Central memory CD8-positive, alpha-beta T cell (primary cell): Measurements from ENCODE around the gene PRKN.

Experiments used
- ATAC-seq: fragments of 150-1000 bp; cut with Tn5 transposase; replicated peaks from 2 replicates; pipeline ENCODE4 v1.10.0; 2022; ENCODE audit warnings: mild to moderate bottlenecking, moderate FRiP score, moderate number of reproducible peaks; ENCODE audit not compliant: poor library complexity, severe bottlenecking; ENCODE audit errors: extremely low read depth
- DNase-seq, 2 donors: peaks; one replicate each; pipeline ENCODE4 v3.0.0; 2021; ENCODE audit warnings: low spot score in 2 of 2
- H3K27ac Mint-ChIP-seq: one replicate; pipeline ENCODE4 v1.8.0; 2022; ENCODE audit warnings: low read depth, mild to moderate bottlenecking, moderate library complexity, mixed read lengths
- H3K27me3 Mint-ChIP-seq: one replicate; pipeline ENCODE4 v1.8.0; 2022; ENCODE audit warnings: mixed read lengths
- H3K36me3 Mint-ChIP-seq: one replicate; pipeline ENCODE4 v1.8.0; 2022; ENCODE audit warnings: mild to moderate bottlenecking, moderate library complexity, mixed read lengths; ENCODE audit not compliant: insufficient read depth
- H3K4me1 Mint-ChIP-seq: one replicate; pipeline ENCODE4 v1.8.0; 2022; ENCODE audit warnings: mixed read lengths
- H3K4me3 Mint-ChIP-seq: one replicate; pipeline ENCODE4 v1.8.0; 2022; ENCODE audit warnings: mild to moderate bottlenecking, moderate library complexity, mixed read lengths
- H3K9me3 Mint-ChIP-seq: one replicate; pipeline ENCODE4 v1.8.0; 2022; ENCODE audit warnings: mixed read lengths

The PRKN gene

DNA sequence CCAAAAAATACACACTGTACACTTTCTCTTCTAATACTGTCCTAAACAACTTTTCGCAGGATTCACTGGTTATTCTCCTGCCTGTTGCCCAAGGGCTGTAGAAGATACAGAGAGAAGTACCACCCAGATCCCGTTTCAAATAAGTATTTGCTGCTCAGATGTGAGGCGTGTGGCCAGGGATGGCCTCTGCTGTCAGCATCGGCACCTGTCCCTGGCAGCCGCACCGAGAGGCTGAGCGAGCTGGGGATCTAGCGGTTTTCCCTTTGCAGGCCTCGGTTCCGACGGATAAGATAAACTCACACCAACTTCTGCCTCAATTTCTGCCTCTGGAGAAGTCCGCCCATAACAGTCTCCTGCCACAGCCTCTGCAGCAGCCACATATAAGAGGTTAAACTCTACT is 768.5 kb downstream of the PRKN start:
- Mint-ChIP-seq H3K9me3 (peaks cover 5% of the 10 kb centered on the region), H3K4me3 (no peak overlapping the region), H3K27ac (no peak overlapping the region), H3K4me1 (no peaks in the 10 kb centered on the region), H3K36me3 (no peaks in the 10 kb centered on the region), H3K27me3 (no peaks in the 10 kb centered on the region)
- DNase-seq = no peak
- no peak for ATAC-seq

DNA sequence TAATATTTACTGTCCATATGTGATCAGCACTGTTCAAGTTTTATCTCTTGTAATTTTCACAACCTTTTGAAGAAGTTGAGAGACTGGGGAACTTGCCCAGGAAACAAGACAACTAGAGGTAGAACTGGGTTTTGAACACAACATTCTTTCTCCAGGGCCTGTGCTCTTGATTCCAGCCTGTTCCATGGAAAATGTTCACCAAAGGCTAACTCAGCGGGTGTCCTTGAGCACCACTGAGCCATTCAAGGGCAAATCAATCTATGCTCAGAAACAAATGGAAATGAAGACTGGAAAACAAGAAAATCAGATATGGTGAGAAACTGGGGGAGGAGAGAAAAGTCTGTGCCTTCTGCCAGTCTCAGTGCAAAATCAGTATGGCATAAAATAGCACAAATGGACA is 771.5 kb downstream of the PRKN start:
- Mint-ChIP-seq H3K4me3 (no peak overlapping the region), H3K4me1 (no peaks in the 10 kb centered on the region), H3K27me3 (no peaks in the 10 kb centered on the region), H3K36me3 (no peaks in the 10 kb centered on the region), H3K27ac (no peak overlapping the region), H3K9me3 (peaks cover 5% of the 10 kb centered on the region)
- DNase-seq (no peak), ATAC-seq (no peak)

DNA sequence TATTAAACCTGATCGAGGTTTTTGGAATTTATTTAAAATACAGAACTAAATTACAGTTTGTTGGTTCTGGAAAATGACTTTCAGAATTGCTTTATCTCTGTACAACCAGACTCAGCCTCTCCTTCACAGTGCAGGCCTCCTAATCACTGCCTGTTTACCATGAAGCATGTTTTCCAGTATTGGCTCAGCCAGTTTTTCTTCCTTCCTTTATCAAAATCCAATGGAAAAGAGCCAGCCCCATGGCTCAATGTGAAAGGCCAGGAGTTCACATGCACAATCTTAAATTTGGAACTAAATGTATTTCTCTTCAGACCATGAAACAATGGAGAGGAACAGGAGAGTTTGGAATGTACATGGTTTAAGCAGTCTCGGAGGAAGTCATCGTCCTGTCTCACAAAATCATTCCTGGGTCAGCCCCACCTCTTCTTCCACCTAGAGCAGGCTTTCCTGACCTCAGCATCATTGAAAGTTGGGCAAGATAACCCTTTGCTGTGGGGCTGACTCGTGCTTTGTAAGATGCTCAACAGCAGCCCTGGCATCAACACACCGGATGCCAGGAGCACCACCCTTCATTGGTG is 772.8 kb downstream of the PRKN start:
- DNase-seq = no peak
- H3K4me1 Mint-ChIP-seq = no peaks in the 10 kb centered on the region
- no peaks in the 10 kb centered on the region for H3K36me3 Mint-ChIP-seq
- H3K9me3 Mint-ChIP-seq = no peaks in the 10 kb centered on the region
- ATAC-seq = no peak
- H3K4me3 Mint-ChIP-seq = no peak overlapping the region
- H3K27ac Mint-ChIP-seq = no peak overlapping the region
- H3K27me3 Mint-ChIP-seq = no peaks in the 10 kb centered on the region

DNA sequence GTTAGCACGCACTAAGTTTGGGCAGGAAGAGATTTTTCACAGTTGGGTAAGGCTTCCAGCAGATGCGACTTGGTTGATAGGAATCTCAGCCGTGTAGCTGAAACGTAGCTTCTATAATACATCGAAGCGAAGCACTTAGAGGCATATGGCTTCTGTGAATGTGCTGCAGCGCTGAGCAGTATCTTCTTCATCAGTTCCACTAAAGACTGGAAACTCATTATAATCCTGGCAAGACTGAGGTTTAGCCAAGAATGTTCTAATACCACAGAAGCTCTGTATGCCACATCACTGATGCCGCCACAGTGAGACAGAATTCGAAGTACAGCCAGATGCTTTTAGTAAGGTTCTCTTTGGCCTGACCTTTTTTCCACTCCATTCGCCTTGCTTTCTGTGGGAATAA is 773.5 kb downstream of the PRKN start:
- Mint-ChIP-seq H3K36me3 (no peaks in the 10 kb centered on the region), H3K27ac (no peak overlapping the region), H3K9me3 (no peaks in the 10 kb centered on the region), H3K4me3 (no peak overlapping the region), H3K27me3 (no peaks in the 10 kb centered on the region), H3K4me1 (no peaks in the 10 kb centered on the region)
- ATAC-seq (no peak), DNase-seq (no peak)

DNA sequence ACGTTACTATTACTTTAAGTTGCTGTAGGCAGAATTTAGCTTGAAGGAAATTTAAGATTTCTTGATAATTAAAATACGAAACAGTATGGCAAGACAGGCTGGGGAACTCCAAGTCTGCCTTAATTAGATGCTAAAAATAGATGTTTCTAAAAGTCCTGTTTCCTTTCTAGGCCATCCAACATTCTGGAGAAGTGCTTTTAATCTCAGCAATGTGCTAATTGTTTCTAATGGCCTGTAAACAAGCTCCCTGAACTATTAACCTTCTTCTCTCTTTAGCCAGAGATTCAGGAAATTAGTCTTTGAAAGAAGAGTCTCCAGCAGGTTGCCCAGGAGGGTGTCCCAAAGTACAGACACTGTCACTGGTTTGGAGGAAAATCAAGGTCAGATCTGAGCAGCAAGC is 776.4 kb downstream of the PRKN start:
- DNase-seq = no peak
- H3K4me3 Mint-ChIP-seq = no peak overlapping the region
- H3K36me3 Mint-ChIP-seq = no peaks in the 10 kb centered on the region
- H3K27me3 Mint-ChIP-seq = no peaks in the 10 kb centered on the region
- ATAC-seq = no peak
- no peak overlapping the region for H3K27ac Mint-ChIP-seq
- H3K9me3 Mint-ChIP-seq = no peaks in the 10 kb centered on the region
- no peaks in the 10 kb centered on the region for H3K4me1 Mint-ChIP-seq

DNA sequence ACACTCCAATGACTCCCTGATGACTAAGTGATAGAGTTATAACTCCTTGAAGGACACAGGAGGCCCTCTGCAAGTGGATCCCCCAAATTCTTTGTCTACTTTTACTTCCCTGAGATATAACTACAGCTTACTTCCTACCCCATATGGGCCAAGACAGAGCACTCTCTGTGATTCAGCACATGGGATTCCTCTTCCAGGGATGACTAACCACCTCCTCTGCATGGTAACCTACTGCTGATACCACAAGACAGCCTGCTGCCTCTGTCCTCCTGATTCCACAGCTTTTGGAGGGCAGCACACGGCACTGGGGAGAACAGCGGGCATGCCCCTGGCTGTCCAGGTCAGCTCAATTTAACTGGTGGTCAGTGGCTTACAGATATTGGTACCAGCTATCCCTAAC is 778.0 kb downstream of the PRKN start:
- no peaks in the 10 kb centered on the region for H3K4me1 Mint-ChIP-seq
- DNase-seq (no peak), ATAC-seq (no peak)
- no peak overlapping the region for H3K27ac Mint-ChIP-seq
- H3K36me3 Mint-ChIP-seq = no peaks in the 10 kb centered on the region
- H3K4me3 Mint-ChIP-seq = no peak overlapping the region
- H3K9me3 Mint-ChIP-seq = no peaks in the 10 kb centered on the region
- H3K27me3 Mint-ChIP-seq = no peaks in the 10 kb centered on the region

DNA sequence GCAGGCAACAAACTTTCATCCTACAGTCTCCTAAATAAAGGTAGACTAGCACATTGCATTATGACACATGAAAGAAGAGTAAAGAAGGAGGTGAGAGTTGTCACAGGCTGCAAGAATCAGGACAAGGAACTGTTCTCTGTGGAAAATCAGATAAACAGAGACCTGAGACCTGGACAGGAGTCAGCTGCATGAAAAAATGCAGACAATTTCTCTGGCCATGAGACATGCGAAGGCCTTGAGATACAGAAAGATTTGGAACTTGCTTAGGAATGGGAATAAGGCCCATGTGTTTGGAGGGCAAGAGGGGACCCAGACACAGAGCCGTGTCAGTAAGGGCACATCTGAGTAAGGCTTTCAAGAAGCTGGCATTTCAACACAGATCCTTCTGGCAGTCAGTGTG is 779.1 kb downstream of the PRKN start:
- DNase-seq (no peak), ATAC-seq (no peak)
- H3K4me1 Mint-ChIP-seq = no peaks in the 10 kb centered on the region
- H3K27me3 Mint-ChIP-seq = no peaks in the 10 kb centered on the region
- H3K9me3 Mint-ChIP-seq = no peaks in the 10 kb centered on the region
- no peaks in the 10 kb centered on the region for H3K36me3 Mint-ChIP-seq
- no peak overlapping the region for H3K4me3 Mint-ChIP-seq
- no peak overlapping the region for H3K27ac Mint-ChIP-seq

DNA sequence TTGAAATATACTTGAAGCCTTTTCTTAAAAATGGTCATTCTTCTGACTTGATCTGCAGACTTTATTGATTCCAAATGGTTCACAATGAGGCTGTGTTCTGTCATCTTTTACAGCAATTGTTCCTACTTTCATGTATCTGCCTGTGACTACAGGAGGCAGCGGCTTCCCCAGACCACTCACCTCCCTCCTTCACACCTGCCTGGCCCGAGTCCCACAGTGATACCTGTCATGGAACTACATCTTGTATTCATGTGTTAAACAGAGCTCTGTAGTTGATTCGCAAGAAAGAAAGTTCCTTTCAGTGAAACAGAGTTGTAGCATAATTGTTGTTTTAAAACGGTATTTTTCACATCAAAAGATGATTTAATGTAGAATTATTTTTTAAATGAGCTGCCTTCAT is 780.2 kb downstream of the PRKN start:
- H3K4me1 Mint-ChIP-seq = no peaks in the 10 kb centered on the region
- no peaks in the 10 kb centered on the region for H3K36me3 Mint-ChIP-seq
- ATAC-seq = no peak
- H3K27me3 Mint-ChIP-seq = no peaks in the 10 kb centered on the region
- H3K27ac Mint-ChIP-seq = no peak overlapping the region
- no peak for DNase-seq
- no peaks in the 10 kb centered on the region for H3K9me3 Mint-ChIP-seq
- H3K4me3 Mint-ChIP-seq = no peak overlapping the region

DNA sequence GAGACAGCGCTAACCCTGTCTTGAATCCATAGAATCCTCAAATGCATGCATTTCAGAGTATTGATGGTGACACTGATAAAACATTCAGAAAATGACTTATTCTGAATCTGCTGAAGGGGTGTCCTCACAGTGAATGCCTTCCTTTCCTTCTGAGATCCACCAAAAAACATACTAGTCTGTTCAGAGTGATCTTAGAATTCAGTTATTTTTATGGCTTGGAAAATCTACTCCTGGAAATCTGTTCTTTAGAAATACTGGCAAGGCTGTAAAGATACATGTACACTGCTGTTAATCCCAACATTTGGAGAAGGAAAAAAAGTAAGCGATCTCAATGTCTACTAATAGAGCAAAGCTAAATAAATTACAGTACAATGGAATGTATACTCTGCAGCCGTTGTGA is 781.1 kb downstream of the PRKN start:
- Mint-ChIP-seq H3K4me1 (no peaks in the 10 kb centered on the region), H3K9me3 (peaks cover 4% of the 10 kb centered on the region), H3K27me3 (no peaks in the 10 kb centered on the region), H3K36me3 (no peaks in the 10 kb centered on the region), H3K4me3 (no peak overlapping the region), H3K27ac (no peak overlapping the region)
- DNase-seq = no peak
- ATAC-seq = no peak

DNA sequence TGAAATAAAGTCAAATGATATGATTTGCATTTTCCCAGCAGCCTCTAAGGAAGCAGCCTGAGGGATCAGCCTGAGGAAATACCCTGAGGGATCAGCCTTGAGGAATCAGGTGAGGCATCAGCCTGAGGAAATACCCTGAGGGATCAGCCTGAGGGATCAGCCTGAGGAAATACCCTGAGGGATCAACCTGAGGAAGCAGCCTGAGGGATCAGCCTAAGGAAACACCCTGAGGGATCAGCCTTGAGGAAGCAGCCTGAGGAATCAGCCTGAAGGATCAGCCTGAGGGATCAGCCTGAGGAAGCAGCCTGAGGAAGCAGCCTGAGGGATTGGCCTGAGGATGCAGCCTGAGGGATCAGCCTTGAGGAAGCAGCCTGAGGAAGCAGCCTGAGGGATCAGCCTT is 784.0 kb downstream of the PRKN start:
- Mint-ChIP-seq H3K27me3 (no peaks in the 10 kb centered on the region), H3K4me3 (no peak overlapping the region), H3K9me3 (peaks cover 5% of the 10 kb centered on the region), H3K27ac (no peak overlapping the region), H3K36me3 (no peaks in the 10 kb centered on the region), H3K4me1 (no peaks in the 10 kb centered on the region)
- DNase-seq (no peak), ATAC-seq (no peak)

DNA sequence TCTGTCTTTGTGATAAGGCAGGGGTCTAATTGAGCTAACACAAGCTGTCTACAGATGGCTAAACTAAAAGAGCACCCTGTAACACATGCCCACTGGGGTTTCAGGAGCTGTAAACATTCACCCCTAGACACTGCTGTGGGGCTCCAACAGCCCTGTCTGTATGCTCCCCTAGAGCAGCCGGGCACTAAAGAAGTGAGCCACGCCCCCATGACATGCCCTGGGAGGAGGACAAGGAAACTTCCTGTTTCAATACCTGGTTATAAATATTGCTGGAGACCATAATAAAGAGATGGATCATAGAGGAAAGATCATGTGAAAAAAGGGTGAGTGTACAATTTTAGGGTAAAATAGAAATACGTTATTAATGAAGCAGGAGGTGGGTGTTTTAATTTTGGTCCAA is 786.0 kb downstream of the PRKN start:
- H3K36me3 Mint-ChIP-seq = no peaks in the 10 kb centered on the region

DNA sequence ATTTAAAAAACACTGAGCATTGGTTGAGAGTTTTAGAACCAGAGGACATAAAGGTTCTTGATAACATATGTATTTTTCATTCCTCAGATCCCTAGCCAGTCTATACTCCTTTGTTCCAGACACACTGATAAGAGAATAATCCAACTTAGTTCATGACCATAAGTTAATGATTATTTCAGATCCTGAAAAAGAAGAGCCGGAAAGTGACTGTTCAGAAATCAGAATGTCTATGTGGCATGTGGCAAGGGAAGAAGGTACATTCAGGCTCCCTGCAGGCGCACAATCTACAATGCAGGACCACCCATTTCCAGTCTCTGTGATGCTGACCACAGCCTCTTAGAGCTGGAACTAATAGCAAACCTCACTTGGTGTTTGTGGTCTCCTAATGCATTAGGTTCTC is 787.0 kb downstream of the PRKN start:
- no peak for ATAC-seq
- no peak overlapping the region for H3K4me3 Mint-ChIP-seq
- H3K9me3 Mint-ChIP-seq = peaks cover 10% of the 10 kb centered on the region
- no peak overlapping the region for H3K27ac Mint-ChIP-seq
- H3K27me3 Mint-ChIP-seq = no peaks in the 10 kb centered on the region
- H3K36me3 Mint-ChIP-seq = no peaks in the 10 kb centered on the region
- no peak for DNase-seq
- no peaks in the 10 kb centered on the region for H3K4me1 Mint-ChIP-seq

More for the DNA sequence above, 786.0 kb downstream of the PRKN start:
- H3K27me3 Mint-ChIP-seq = no peaks in the 10 kb centered on the region
- ATAC-seq (no peak), DNase-seq (no peak)
- H3K4me3 Mint-ChIP-seq = no peak overlapping the region
- H3K9me3 Mint-ChIP-seq = peaks cover 10% of the 10 kb centered on the region
- H3K27ac Mint-ChIP-seq = no peak overlapping the region
- H3K4me1 Mint-ChIP-seq = no peaks in the 10 kb centered on the region

DNA sequence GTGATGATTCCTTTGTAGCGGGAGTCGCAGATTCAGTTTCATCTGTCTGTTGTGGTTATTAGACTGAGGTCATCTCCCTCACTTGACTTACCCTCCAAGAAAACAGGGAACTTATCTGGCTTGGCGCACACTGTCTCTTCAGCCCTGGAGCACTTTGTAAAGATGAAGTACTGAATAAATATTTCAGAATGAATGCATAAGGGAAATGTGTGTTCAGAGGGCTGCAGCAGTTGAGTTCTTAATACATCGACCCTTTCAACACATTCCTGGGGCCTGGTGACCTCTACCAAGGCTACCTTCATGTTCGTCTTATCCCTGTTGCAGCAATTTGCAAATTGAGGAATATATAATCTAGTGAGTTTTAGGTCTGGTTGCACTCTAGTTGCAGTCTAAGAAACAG is 801.2 kb downstream of the PRKN start:
- H3K27ac Mint-ChIP-seq = no peak overlapping the region
- no peak overlapping the region for H3K4me3 Mint-ChIP-seq
- no peaks in the 10 kb centered on the region for H3K27me3 Mint-ChIP-seq
- no peaks in the 10 kb centered on the region for H3K36me3 Mint-ChIP-seq
- DNase-seq (no peak), ATAC-seq (no peak)
- no peaks in the 10 kb centered on the region for H3K4me1 Mint-ChIP-seq
- no peaks in the 10 kb centered on the region for H3K9me3 Mint-ChIP-seq
